Mesenchymal stem cell (in vitro differentiated cells and primary cell): Measurements from ENCODE around the gene IL1RL2. TPM values are rescaled to one million over a fixed set of nuclear protein-coding genes. Genes with fewer than 3 reads are reported as not detected.

Experiments
- DNase-seq: peaks from one replicate; pipeline ENCODE4 v3.0.0-alpha.2; 2013
- H2AFZ ChIP-seq: one replicate; pipeline ENCODE4 v1.6.1; 2013; ENCODE audit warnings: low read depth, mild to moderate bottlenecking, control low read depth, inconsistent platforms, low read length, moderate library complexity
- H2AK5ac ChIP-seq: 2 replicates; pipeline ENCODE4 v1.6.1; 2013; ENCODE audit warnings: low read length, moderate library complexity, mild to moderate bottlenecking, inconsistent platforms; ENCODE audit not compliant: severe bottlenecking
- H2BK120ac ChIP-seq: one replicate; pipeline ENCODE4 v1.6.1; 2013; ENCODE audit warnings: low read depth, mild to moderate bottlenecking, inconsistent platforms, low read length, moderate library complexity
- H2BK12ac ChIP-seq, 2 experiments: one replicate each; pipeline ENCODE4 v1.6.1; 2013; ENCODE audit warnings: inconsistent platforms in 2 of 2, low read length in 2 of 2, mild to moderate bottlenecking in 2 of 2, moderate library complexity in 2 of 2, control low read depth in 1 of 2
- H2BK15ac ChIP-seq: one replicate; pipeline ENCODE4 v1.6.1; 2013; ENCODE audit warnings: mild to moderate bottlenecking, low read depth, inconsistent platforms; ENCODE audit not compliant: poor library complexity, severe bottlenecking
- H2BK5ac ChIP-seq: 2 replicates; pipeline ENCODE4 v1.6.1; 2013; ENCODE audit warnings: low read depth, mild to moderate bottlenecking, low read length, control low read depth, inconsistent platforms; ENCODE audit not compliant: poor library complexity, severe bottlenecking
- H3K14ac ChIP-seq, 2 experiments: one replicate each; pipeline ENCODE4 v1.6.1; 2013; ENCODE audit warnings: inconsistent platforms in 2 of 2, low read length in 2 of 2, control low read depth in 1 of 2, mild to moderate bottlenecking in 1 of 2, moderate library complexity in 1 of 2
- H3K18ac ChIP-seq, 2 experiments: one replicate each; pipeline ENCODE4 v1.6.1; 2013; ENCODE audit warnings: inconsistent platforms in 2 of 2, low read length in 2 of 2, control low read depth in 1 of 2, low read depth in 1 of 2, mild to moderate bottlenecking in 1 of 2
- H3K23ac ChIP-seq, 2 experiments: one replicate each; pipeline ENCODE4 v1.6.1; 2013; ENCODE audit warnings: inconsistent platforms in 2 of 2, low read length in 2 of 2, mild to moderate bottlenecking in 2 of 2, moderate library complexity in 2 of 2, control low read depth in 1 of 2
- H3K27ac ChIP-seq: 2 replicates; pipeline ENCODE4 v1.5.1; 2013; ENCODE audit warnings: mild to moderate bottlenecking, moderate library complexity, low read length, control low read depth, inconsistent platforms; ENCODE audit not compliant: poor library complexity, severe bottlenecking
- H3K27me3 ChIP-seq, 2 experiments: 2 replicates each; pipeline versions ENCODE4 v1.6.1 to v1.7.0; 2013; ENCODE audit warnings: low read length in 2 of 2, mild to moderate bottlenecking in 2 of 2, moderate library complexity in 2 of 2, control low read depth in 1 of 2, inconsistent platforms in 1 of 2; ENCODE audit not compliant: control insufficient read depth in 1 of 2, insufficient read depth in 1 of 2
- H3K36me3 ChIP-seq, 2 experiments: 2 replicates each; pipeline versions ENCODE4 v1.6.1 to v1.7.0; 2013; ENCODE audit warnings: low read length in 2 of 2, control low read depth in 1 of 2, inconsistent platforms in 1 of 2, low read depth in 1 of 2, mild to moderate bottlenecking in 1 of 2; ENCODE audit not compliant: insufficient read depth in 2 of 2, control insufficient read depth in 1 of 2
- H3K4ac ChIP-seq, 2 experiments: one replicate each; pipeline ENCODE4 v1.6.1; 2013; ENCODE audit warnings: inconsistent platforms in 2 of 2, low read length in 2 of 2, mild to moderate bottlenecking in 2 of 2, moderate library complexity in 2 of 2, control low read depth in 1 of 2, low read depth in 1 of 2
- H3K4me1 ChIP-seq: 2 replicates; pipeline ENCODE4 v1.6.1; 2013; ENCODE audit warnings: low read depth, low read length, control low read depth; ENCODE audit not compliant: control insufficient read depth, insufficient read depth
- H3K4me2 ChIP-seq: 2 replicates; pipeline ENCODE4 v1.6.1; 2013; ENCODE audit warnings: low read length, mild to moderate bottlenecking, inconsistent platforms; ENCODE audit not compliant: poor library complexity, severe bottlenecking
- H3K4me3 ChIP-seq, 2 experiments: 2 replicates each; pipeline versions ENCODE4 v1.5.1 to v1.7.0; 2013; ENCODE audit warnings: low read length in 2 of 2, mild to moderate bottlenecking in 2 of 2, control low read depth in 1 of 2, low read depth in 1 of 2; ENCODE audit not compliant: insufficient read depth in 1 of 2
- H3K79me1 ChIP-seq: replicated peaks from 2 replicates; pipeline ENCODE4 v1.6.1; 2013; ENCODE audit warnings: mild to moderate bottlenecking, control low read depth, low read length, inconsistent platforms; ENCODE audit not compliant: poor library complexity, severe bottlenecking
- H3K9ac ChIP-seq: 2 replicates; pipeline ENCODE4 v1.7.0; 2013; ENCODE audit warnings: mild to moderate bottlenecking, low read length, moderate library complexity
- H3K9me3 ChIP-seq: 2 replicates; pipeline ENCODE4 v1.7.0; 2013; ENCODE audit warnings: mild to moderate bottlenecking, low read length; ENCODE audit not compliant: control insufficient read depth
- H4K8ac ChIP-seq: one replicate; pipeline ENCODE4 v1.6.1; 2013; ENCODE audit warnings: inconsistent platforms, mild to moderate bottlenecking, low read length, moderate library complexity
- H4K91ac ChIP-seq: one replicate; pipeline ENCODE4 v1.6.1; 2013; ENCODE audit warnings: mild to moderate bottlenecking, low read length, inconsistent platforms
- WGBS: methylation state at CpG from one replicate; pipeline ENCODE4 v1.1.7; 2013; ENCODE audit warnings: mixed read lengths; 5-methylcytosine and 5-hydroxymethylcytosine counted together
- polyA plus RNA-seq, 2 experiments: library from polyadenylated mRNA; stranded (reverse); fragments of 200-250 nt; gene quantifications; one replicate each; pipeline ENCODE4 v1.2.3, GENCODE V29; 2013

The IL1RL2 gene
- polyA plus RNA-seq (2013, experiment 1 of 2) = 0.06 TPM
- 0.12 TPM for polyA plus RNA-seq (2013, experiment 2 of 2)

DNA sequence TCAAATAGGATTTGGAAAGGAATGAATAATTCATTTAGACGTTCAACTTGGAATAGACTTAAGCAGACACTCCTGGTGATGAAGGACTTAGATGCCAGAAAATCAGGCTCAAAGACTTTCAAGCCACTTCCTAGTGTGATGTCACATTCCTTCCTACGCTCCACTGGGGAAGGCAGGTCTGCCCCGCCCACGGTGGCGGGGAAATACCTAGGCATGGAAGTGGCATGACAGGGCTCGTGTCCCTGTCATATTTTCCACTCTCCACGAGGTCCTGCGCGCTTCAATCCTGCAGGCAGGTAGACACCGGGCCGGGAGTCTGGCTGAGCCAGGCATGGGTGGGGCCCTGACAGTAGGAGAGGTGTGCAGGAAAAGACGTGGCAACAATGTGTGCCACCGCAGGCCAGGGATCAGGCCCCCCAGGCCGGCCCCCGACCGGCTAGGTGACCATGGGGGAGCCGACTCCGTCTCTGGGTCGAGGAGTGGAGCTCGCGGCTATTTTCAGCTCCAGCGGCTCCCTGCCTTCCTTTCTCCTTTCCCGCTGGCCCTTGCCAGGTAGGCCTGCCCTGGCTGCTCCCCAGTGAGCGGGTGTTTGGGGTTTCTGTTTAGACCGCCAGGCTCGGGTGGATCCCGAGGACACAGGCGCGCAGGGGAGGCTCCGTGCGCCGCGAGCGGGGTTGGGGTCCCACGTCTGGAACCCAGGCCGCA lies at the start of gene IL1RL2:
TSS of gene IL1RL2 (plus strand) at position 233 of the 705 bp plus-strand sequence. CDS start 845 bp downstream, outside the sequence.
- H3K36me3 ChIP-seq = no peaks in the 10 kb centered on the region
- WGBS = 91% methylated on average over 28 of the region's 36 CpGs
- H2AFZ ChIP-seq = no peak within 1 kb of the TSS
- H4K91ac ChIP-seq = peak within 1 kb of the TSS; percentile 69
- peak within 1 kb of the TSS; percentile 78 for H3K9ac ChIP-seq
- H3K4ac ChIP-seq = peak within 1 kb of the TSS in 1 of 2 experiments; percentile 35
- peak within 1 kb of the TSS; percentile 67 for H4K8ac ChIP-seq
- H2BK5ac ChIP-seq = no peak within 1 kb of the TSS
- H3K27ac ChIP-seq = no peak within 1 kb of the TSS
- H3K18ac ChIP-seq = no peak within 1 kb of the TSS
- no peak within 1 kb of the TSS for H2AK5ac ChIP-seq
- peak within 1 kb of the TSS; percentile 36 for H2BK15ac ChIP-seq
- H3K14ac ChIP-seq = no peak within 1 kb of the TSS
- no peaks in the 10 kb centered on the region for H3K27me3 ChIP-seq
- no peak for DNase-seq
- H3K4me2 ChIP-seq = no peak within 1 kb of the TSS
- no peaks in the 10 kb centered on the region for H3K79me1 ChIP-seq
- H2BK12ac ChIP-seq = peak within 1 kb of the TSS in 1 of 2 experiments; percentile 7
- H2BK120ac ChIP-seq = no peak within 1 kb of the TSS
- peak within 1 kb of the TSS in 1 of 2 experiments; percentile 78 for H3K4me3 ChIP-seq
- no peaks in the 10 kb centered on the region for H3K9me3 ChIP-seq
- no peaks in the 10 kb centered on the region for H3K4me1 ChIP-seq
- no peak within 1 kb of the TSS for H3K23ac ChIP-seq

GRCh38 chr2:102137138-102137537 lies 49.7 kb upstream of the IL1RL2 start:
- Histone ChIP-seq H3K4me1 (peaks cover 2% of the 10 kb centered on the region), H2BK120ac (no peak overlapping the region), H3K27me3 (no peaks in the 10 kb centered on the region), H3K27ac (no peak overlapping the region), H3K23ac (no peak overlapping the region), H4K8ac (no peak overlapping the region), H3K79me1 (no peaks in the 10 kb centered on the region), H3K36me3 (peaks cover 0 to 3% of the 10 kb centered on the region in 2 experiments), H3K9me3 (no peaks in the 10 kb centered on the region), H2BK15ac (no peak overlapping the region), H3K18ac (peak overlapping the region in 1 of 2 experiments; percentile 1), H3K4ac (no peak overlapping the region), H3K9ac (no peak overlapping the region), H2BK12ac (peak overlapping the region in 1 of 2 experiments; percentile 92), H2BK5ac (no peak overlapping the region), H4K91ac (no peak overlapping the region), H2AFZ (no peak overlapping the region), H3K4me3 (no peak overlapping the region), H2AK5ac (no peak overlapping the region), H3K4me2 (no peak overlapping the region), H3K14ac (no peak overlapping the region)
- DNase-seq = no peak
- 86% methylated on average over 2 of the region's 2 CpGs for WGBS

DNA sequence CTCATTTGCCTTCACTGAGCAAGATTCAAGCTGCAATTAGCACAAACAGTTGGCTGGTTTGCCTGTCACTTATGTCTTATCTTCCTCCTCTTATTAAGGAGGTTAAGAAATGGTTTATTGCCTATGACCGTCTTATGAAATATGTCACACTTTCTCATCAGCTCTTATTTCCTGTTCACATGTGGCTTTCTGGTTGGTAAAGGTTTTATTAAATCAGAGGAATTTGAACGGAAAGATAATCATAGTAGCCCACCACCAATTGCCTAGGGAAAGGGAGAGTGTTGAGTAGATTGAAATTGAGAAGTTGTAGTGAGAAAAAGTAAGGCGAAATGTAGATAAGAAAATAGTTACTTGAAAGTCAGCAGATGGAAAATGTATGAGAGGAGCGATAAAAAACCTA lies 48.5 kb upstream of the IL1RL2 start:
- H3K27me3 ChIP-seq = no peaks in the 10 kb centered on the region
- no peak overlapping the region for H2BK12ac ChIP-seq
- H3K36me3 ChIP-seq = peaks cover 0 to 3% of the 10 kb centered on the region in 2 experiments
- no peak overlapping the region for H3K23ac ChIP-seq
- H4K91ac ChIP-seq = no peak overlapping the region
- no peak overlapping the region for H2AFZ ChIP-seq
- H2BK15ac ChIP-seq = no peak overlapping the region
- no peak overlapping the region for H3K14ac ChIP-seq
- H3K9me3 ChIP-seq = no peaks in the 10 kb centered on the region
- DNase-seq = peak; percentile 21
- H2BK120ac ChIP-seq = no peak overlapping the region
- H3K4me2 ChIP-seq = no peak overlapping the region
- H3K4ac ChIP-seq = no peak overlapping the region
- no peak overlapping the region for H3K4me3 ChIP-seq
- H2AK5ac ChIP-seq = no peak overlapping the region
- H4K8ac ChIP-seq = no peak overlapping the region
- peaks cover 2% of the 10 kb centered on the region for H3K79me1 ChIP-seq
- H2BK5ac ChIP-seq = no peak overlapping the region
- H3K9ac ChIP-seq = no peak overlapping the region
- no peak overlapping the region for H3K27ac ChIP-seq
- H3K18ac ChIP-seq = peak overlapping the region in 1 of 2 experiments; percentile 78
- 90% methylated on average over 3 of the region's 4 CpGs for WGBS
- peaks cover 6% of the 10 kb centered on the region for H3K4me1 ChIP-seq

DNA sequence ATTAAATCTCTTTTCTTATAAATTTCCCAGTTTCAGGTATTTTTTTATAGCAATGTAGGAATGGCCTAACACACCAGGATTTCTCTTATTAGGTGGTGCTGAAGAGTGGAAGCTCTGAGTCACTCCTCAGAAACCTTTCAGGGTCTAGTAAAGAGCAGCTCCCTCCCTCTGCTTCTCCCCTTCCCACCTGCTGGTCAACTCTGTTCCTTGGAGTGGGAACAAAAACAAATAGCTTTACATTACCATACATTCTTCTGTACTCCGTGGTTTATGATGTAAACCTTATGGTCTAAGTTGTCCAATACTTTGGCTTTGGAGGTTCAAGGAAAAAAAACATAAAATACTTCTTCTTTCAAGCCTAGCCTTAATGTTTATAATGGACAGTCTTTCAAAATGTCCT lies 47.0 kb upstream of the IL1RL2 start:
- Histone ChIP-seq H2AK5ac (no peak overlapping the region), H3K27ac (no peak overlapping the region), H3K4me3 (no peak overlapping the region), H2BK15ac (no peak overlapping the region), H2BK12ac (no peak overlapping the region), H3K79me1 (peaks cover 8% of the 10 kb centered on the region), H3K36me3 (peaks cover 0 to 8% of the 10 kb centered on the region in 2 experiments), H2BK120ac (no peak overlapping the region), H3K23ac (no peak overlapping the region), H3K27me3 (no peaks in the 10 kb centered on the region), H4K8ac (no peak overlapping the region), H3K4me2 (no peak overlapping the region), H3K4ac (no peak overlapping the region), H3K9ac (no peak overlapping the region), H3K9me3 (peaks cover 3% of the 10 kb centered on the region), H3K14ac (no peak overlapping the region), H2BK5ac (no peak overlapping the region), H3K18ac (no peak overlapping the region), H4K91ac (no peak overlapping the region), H3K4me1 (peaks cover 8% of the 10 kb centered on the region), H2AFZ (no peak overlapping the region)
- DNase-seq = peak; percentile 54
- no CpG with 5 or more reads among the region's 1 CpG for WGBS
